IMR-90 (cell line): ENCODE results near the gene APOB. TPM values are rescaled to one million over a fixed set of nuclear protein-coding genes. Genes with fewer than 3 reads are reported as not detected.

Experiments used
- ATAC-seq: fragments of 200-7000 bp; cut with Tn5 transposase; 2 replicates; pipeline ENCODE4 v1.9.1; 2020; ENCODE audit warnings: low read depth, mild to moderate bottlenecking, moderate library complexity
- BruUV-seq: library from RNA; stranded (reverse); fragments of 400-500 nt; replicated peaks from 2 replicates; lab custom pipeline; 2021; lab: Mats Ljungman, UMichigan
- CTCF ChIA-PET: fragments of 300-600 bp; formaldehyde crosslinking; extraction: SDS; loops from one replicate; lab custom pipeline; 2021; ENCODE audit warnings: antibody characterized with exemption; lab: Yijun Ruan, JAX
- POLR2A ChIA-PET: fragments of 300-600 bp; sonication (Branson Sonifier 250); formaldehyde crosslinking; loops from one replicate; lab custom pipeline; 2022; ENCODE audit warnings: antibody characterized with exemption; ENCODE audit not compliant: unreplicated experiment; lab: Charles Lee
- DNase-seq: peaks from one replicate; pipeline ENCODE4 v3.0.0; 2013
- H2AFZ ChIP-seq: replicated peaks from 2 replicates; pipeline ENCODE3; 2013; ENCODE audit warnings: low read length, mild to moderate bottlenecking; ENCODE audit not compliant: poor library complexity
- H2AK5ac ChIP-seq: 2 replicates; pipeline ENCODE4 v1.6.1; 2013; ENCODE audit warnings: low read depth, low read length, inconsistent platforms
- H2AK9ac ChIP-seq: replicated peaks from 2 replicates; pipeline ENCODE3; 2013; ENCODE audit warnings: mild to moderate bottlenecking, low read depth, low read length, moderate library complexity; ENCODE audit not compliant: poor library complexity
- H2BK120ac ChIP-seq: 2 replicates; pipeline ENCODE4 v1.6.1; 2013; ENCODE audit warnings: low read depth, low read length, inconsistent platforms
- H2BK15ac ChIP-seq: 3 replicates; pipeline ENCODE4 v1.6.1; 2013; ENCODE audit warnings: low read depth, low read length, inconsistent platforms
- H2BK20ac ChIP-seq: 2 replicates; pipeline ENCODE4 v1.6.1; 2013; ENCODE audit warnings: low read depth, mild to moderate bottlenecking, inconsistent platforms, low read length, moderate library complexity
- H2BK5ac ChIP-seq: 2 replicates; pipeline ENCODE4 v1.6.1; 2013; ENCODE audit warnings: mild to moderate bottlenecking, low read depth, low read length, inconsistent platforms; ENCODE audit not compliant: poor library complexity, severe bottlenecking
- H3K14ac ChIP-seq: replicated peaks from 2 replicates; pipeline ENCODE4 v1.6.1; 2013; ENCODE audit warnings: low read depth, low read length, inconsistent platforms
- H3K18ac ChIP-seq: 2 replicates; pipeline ENCODE4 v1.6.1; 2013; ENCODE audit warnings: low read depth, low read length, control low read depth
- H3K23ac ChIP-seq: 2 replicates; pipeline ENCODE4 v1.6.1; 2013; ENCODE audit warnings: low read depth, low read length, inconsistent platforms
- H3K27ac ChIP-seq: 2 replicates; pipeline ENCODE4 v1.5.1; 2013; ENCODE audit warnings: mild to moderate bottlenecking, control low read depth, low read length; ENCODE audit not compliant: insufficient read depth
- H3K27me3 ChIP-seq: 2 replicates; pipeline ENCODE4 v1.6.1; 2013; ENCODE audit warnings: low read length; ENCODE audit not compliant: control insufficient read depth, insufficient read depth
- H3K36me3 ChIP-seq: 2 replicates; pipeline ENCODE4 v1.6.1; 2013; ENCODE audit warnings: low read length, mixed read lengths; ENCODE audit not compliant: control insufficient read depth, insufficient read depth
- H3K4ac ChIP-seq: 2 replicates; pipeline ENCODE4 v1.6.1; 2013; ENCODE audit warnings: low read depth, low read length, inconsistent platforms
- H3K4me1 ChIP-seq: 2 replicates; pipeline ENCODE4 v1.6.1; 2013; ENCODE audit warnings: low read length, mixed read lengths; ENCODE audit not compliant: control insufficient read depth, insufficient read depth
- H3K4me2 ChIP-seq: 2 replicates; pipeline ENCODE4 v1.6.1; 2013; ENCODE audit warnings: low read depth, mild to moderate bottlenecking, control low read depth, low read length, moderate library complexity
- H3K4me3 ChIP-seq: 2 replicates; pipeline ENCODE4 v1.5.1; 2013; ENCODE audit warnings: low read depth, mild to moderate bottlenecking, control low read depth, low read length, moderate library complexity; ENCODE audit not compliant: insufficient read depth
- H3K56ac ChIP-seq: 2 replicates; pipeline ENCODE4 v1.6.1; 2013; ENCODE audit warnings: low read length, inconsistent platforms; ENCODE audit not compliant: insufficient read depth; ENCODE audit errors: extremely low read depth
- H3K79me1 ChIP-seq, 2 experiments: 2 replicates each; pipeline ENCODE4 v1.6.1; 2013; ENCODE audit warnings: low read length in 2 of 2, inconsistent platforms in 1 of 2, low read depth in 1 of 2
- H3K9ac ChIP-seq: 2 replicates; pipeline ENCODE4 v1.6.1; 2013; ENCODE audit warnings: low read depth, low read length, control low read depth
- H3K9me1 ChIP-seq: 2 replicates; pipeline ENCODE4 v1.6.1; 2013; ENCODE audit warnings: low read length, inconsistent platforms; ENCODE audit not compliant: insufficient read depth
- H3K9me3 ChIP-seq: 2 replicates; pipeline ENCODE4 v1.6.1; 2013; ENCODE audit warnings: low read length; ENCODE audit not compliant: control insufficient read depth, insufficient read depth
- H4K20me1 ChIP-seq: 2 replicates; pipeline ENCODE4 v1.6.1; 2013; ENCODE audit warnings: low read length, inconsistent platforms; ENCODE audit not compliant: insufficient read depth
- H4K5ac ChIP-seq: 2 replicates; pipeline ENCODE4 v1.6.1; 2013; ENCODE audit warnings: mild to moderate bottlenecking, low read depth, low read length, control low read depth
- H4K8ac ChIP-seq, 2 experiments: 2 replicates each; pipeline ENCODE4 v1.6.1; 2013; ENCODE audit warnings: low read depth in 2 of 2, low read length in 2 of 2, control low read depth in 1 of 2, inconsistent platforms in 1 of 2
- H4K91ac ChIP-seq: 2 replicates; pipeline ENCODE4 v1.6.1; 2013; ENCODE audit warnings: low read depth, low read length, inconsistent platforms; ENCODE audit not compliant: insufficient read depth
- POLR2A ChIP-seq: IDR thresholded peaks from 2 replicates; pipeline ENCODE4 v1.6.1; 2012; ENCODE audit warnings: mild to moderate bottlenecking, low read depth, low read length
- WGBS, 2 experiments: methylation state at CpG; one replicate each; pipeline versions ENCODE4 v1.1.5 to v1.1.7; 2013; ENCODE audit warnings: missing lambda C conversion rate in 2 of 2; ENCODE audit not compliant: insufficient read length in 1 of 2; ENCODE audit errors: extremely low coverage in 2 of 2; 5-methylcytosine and 5-hydroxymethylcytosine counted together
- dilution Hi-C: fragments of 300-500 bp; cut with HindIII; formaldehyde crosslinking; loops from one replicate; pipeline ENCODE4 v1.14.3; 2018; ENCODE audit warnings: low sequenced_read_pairs; ENCODE audit not compliant: unreplicated experiment
- in situ Hi-C: fragments of 300-500 bp; cut with MboI; formaldehyde crosslinking; loops from 3 replicates; pipeline ENCODE4 v1.14.3; 2019; ENCODE audit warnings: low sequenced_read_pairs, inconsistent platforms, mixed read lengths
- intact Hi-C: fragments of 100-400 bp; cut with micrococcal nuclease; formaldehyde crosslinking; loops from 2 replicates; pipeline ENCODE4 v1.10.0; 2022
- polyA plus RNA-seq, 3 experiments: library from polyadenylated mRNA; depleted of rRNA; stranded (reverse); fragments of >200 nt; gene quantifications; 2 replicates each; pipeline ENCODE4 v1.2.3, GENCODE V29; 2012; ENCODE audit warnings: low replicate concordance in 1 of 3
- total RNA-seq: library from RNA; depleted of rRNA; stranded (reverse); fragments of >200 nt; gene quantifications from 2 replicates; pipeline ENCODE4 v1.2.3, GENCODE V29; 2012

APOB gene
- total and polyA plus RNA-seq, 2 of the 4 experiments (the other 2 are of a cell fraction), result under 0.01 TPM; not detected in 1

- Histone ChIP-seq H3K36me3 (no peaks in the 10 kb centered on the region), H3K4me1 (no peaks in the 10 kb centered on the region), H3K14ac (no peak overlapping the region), H3K9ac (no peak overlapping the region), H4K5ac (no peak overlapping the region), H3K9me3 (no peaks in the 10 kb centered on the region), H2BK120ac (no peak overlapping the region), H2AFZ (no peak overlapping the region), H3K23ac (no peak overlapping the region), H4K91ac (no peak overlapping the region), H3K18ac (no peak overlapping the region), H2AK5ac (no peak overlapping the region), H3K27ac (no peak overlapping the region), H3K27me3 (no peaks in the 10 kb centered on the region), H4K8ac (no peak overlapping the region), H2BK5ac (no peak overlapping the region), H3K79me1 (no peaks in the 10 kb centered on the region), H3K9me1 (no peaks in the 10 kb centered on the region), H3K4me3 (no peak overlapping the region), H3K4ac (no peak overlapping the region), H2BK15ac (no peak overlapping the region), H2AK9ac (no peak overlapping the region), H4K20me1 (no peaks in the 10 kb centered on the region), H3K56ac (no peak overlapping the region), H3K4me2 (no peak overlapping the region), H2BK20ac (no peak overlapping the region)
- no peak for TF ChIP-seq POLR2A
- ChIA-PET CTCF (no interaction called here), POLR2A (no interaction called here)
- in situ Hi-C loops, result no loop called here
- DNase-seq, result no peak
- WGBS, 2 experiments, result 67% methylated on average over 2 of the region's 9 CpGs; no CpG with 5 or more reads in 1 of the 2 experiments
- dilution Hi-C loops, result no loop called here
- BruUV-seq, result no TSS peak
- ATAC-seq, result no peak
- intact Hi-C loops, result no loop called here
Observed at GRCh38 chr2:21005700-21006422, 38.0 kb downstream of the APOB start.
